Calu3 (cell line): Measurements from ENCODE around the gene TSC22D3. TPM values are rescaled to one million over a fixed set of nuclear protein-coding genes. Genes with fewer than 3 reads are reported as not detected.
A peak's percentile ranks its signal among the peaks of the same experiment; 100 is the strongest.

Experiments used
- BruUV-seq: library from RNA; stranded (reverse); fragments of 400-500 nt; replicated peaks from 2 replicates; lab custom pipeline; 2021; lab: Mats Ljungman, UMichigan
- CTCF ChIA-PET: fragments of 300-600 bp; sonication (Branson Sonifier 250); formaldehyde crosslinking; loops from one replicate; lab custom pipeline; 2022; ENCODE audit warnings: antibody characterized with exemption; lab: Charles Lee
- DNase-seq: peaks from one replicate; pipeline ENCODE4 v3.0.0; 2022
- H3K27ac Mint-ChIP-seq: one replicate; pipeline ENCODE4 v1.8.0; 2022; ENCODE audit warnings: mixed read lengths; ENCODE audit not compliant: unreplicated experiment
- H3K27me3 Mint-ChIP-seq: one replicate; pipeline ENCODE4 v1.8.0; 2022; ENCODE audit warnings: mixed read lengths; ENCODE audit not compliant: unreplicated experiment
- H3K36me3 Mint-ChIP-seq: one replicate; pipeline ENCODE4 v1.8.0; 2022; ENCODE audit warnings: mild to moderate bottlenecking, moderate library complexity, mixed read lengths; ENCODE audit not compliant: insufficient read depth, unreplicated experiment
- H3K4me1 Mint-ChIP-seq: one replicate; pipeline ENCODE4 v1.8.0; 2022; ENCODE audit warnings: mild to moderate bottlenecking, low read depth, mixed read lengths; ENCODE audit not compliant: unreplicated experiment
- H3K4me3 Mint-ChIP-seq: one replicate; pipeline ENCODE4 v1.8.0; 2022; ENCODE audit warnings: mild to moderate bottlenecking, low read depth, moderate library complexity, mixed read lengths; ENCODE audit not compliant: unreplicated experiment
- H3K9me3 Mint-ChIP-seq: one replicate; pipeline ENCODE4 v1.8.0; 2022; ENCODE audit warnings: low read depth, mixed read lengths; ENCODE audit not compliant: unreplicated experiment
- CTCF ChIP-seq: fragments of 200-600 bp; IDR thresholded peaks from one replicate; pipeline ENCODE4 v1.8.0; 2022; ENCODE audit warnings: antibody characterized with exemption; ENCODE audit not compliant: unreplicated experiment
- intact Hi-C: fragments of 100-400 bp; cut with micrococcal nuclease; formaldehyde crosslinking; loops from one replicate; pipeline ENCODE4 v1.10.0; 2022; ENCODE audit not compliant: unreplicated experiment
- total RNA-seq: library from RNA; stranded (reverse); gene quantifications from 2 replicates; pipeline ENCODE4 v1.2.3, GENCODE V29; 2022

Gene TSC22D3
- total RNA-seq, 1 experiment from 2014 or later: 48.3 TPM

GRCh38 chrX:107744868-107745267 is 30.7 kb downstream of the TSC22D3 start:
- H3K4me1 Mint-ChIP-seq: peaks cover 29% of the 10 kb centered on the region
- no peaks in the 10 kb centered on the region for H3K27me3 Mint-ChIP-seq
- intact Hi-C loops: no loop called here
- no peak overlapping the region for H3K4me3 Mint-ChIP-seq
- H3K36me3 Mint-ChIP-seq: peaks cover 9% of the 10 kb centered on the region
- BruUV-seq: no TSS peak
- H3K27ac Mint-ChIP-seq: no peak overlapping the region
- no peaks in the 10 kb centered on the region for H3K9me3 Mint-ChIP-seq
- no peak for DNase-seq
- CTCF ChIA-PET: no interaction called here
- TF ChIP-seq CTCF: no peak

- no peak for DNase-seq
- H3K4me1 Mint-ChIP-seq: peaks cover 29% of the 10 kb centered on the region
- intact Hi-C loops: no loop called here
- H3K36me3 Mint-ChIP-seq: peaks cover 9% of the 10 kb centered on the region
- BruUV-seq: no TSS peak
- no peaks in the 10 kb centered on the region for H3K27me3 Mint-ChIP-seq
- H3K4me3 Mint-ChIP-seq: no peak overlapping the region
- CTCF ChIA-PET: no interaction called here
- no peak overlapping the region for H3K27ac Mint-ChIP-seq
- no peaks in the 10 kb centered on the region for H3K9me3 Mint-ChIP-seq
- TF ChIP-seq CTCF: no peak
These were observed 31.6 kb downstream of the TSC22D3 start for GRCh38 chrX:107743995-107744394.

DNA sequence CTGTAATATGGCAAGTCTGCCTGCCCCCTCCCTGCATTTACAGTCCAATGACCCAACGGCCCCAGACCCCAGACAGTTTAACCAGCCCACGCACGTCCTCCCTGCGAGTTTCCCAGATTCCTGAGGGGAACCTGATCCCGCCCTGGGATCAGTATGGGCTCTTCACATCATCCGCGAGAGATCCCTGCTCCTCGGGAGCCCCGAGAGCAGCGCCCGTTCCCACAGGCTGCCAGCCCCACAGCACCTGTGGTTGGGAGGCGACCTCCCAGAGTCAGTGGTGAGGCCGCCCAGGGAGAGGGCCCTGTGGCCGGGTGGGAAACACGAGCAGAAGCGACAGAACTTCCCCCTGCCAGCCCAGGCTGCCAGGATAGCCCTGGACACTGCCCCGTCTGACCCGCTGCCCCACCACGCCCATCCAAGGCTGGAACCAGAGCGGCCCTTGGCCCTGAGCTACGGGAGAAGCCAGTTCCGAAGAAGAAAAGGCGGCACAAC is 32.8 kb downstream of the TSC22D3 start:
- no peaks in the 10 kb centered on the region for H3K27me3 Mint-ChIP-seq
- CTCF ChIA-PET: interaction anchor here (0.7 kb wide), 1 partner anchor 74 kb away, joined by 3 read pairs; no protein-coding TSS in a partner anchor
- intact Hi-C loops: loop anchor here (1.0 kb wide), 1 partner anchor 10 kb away; no protein-coding TSS in a partner anchor

DNA sequence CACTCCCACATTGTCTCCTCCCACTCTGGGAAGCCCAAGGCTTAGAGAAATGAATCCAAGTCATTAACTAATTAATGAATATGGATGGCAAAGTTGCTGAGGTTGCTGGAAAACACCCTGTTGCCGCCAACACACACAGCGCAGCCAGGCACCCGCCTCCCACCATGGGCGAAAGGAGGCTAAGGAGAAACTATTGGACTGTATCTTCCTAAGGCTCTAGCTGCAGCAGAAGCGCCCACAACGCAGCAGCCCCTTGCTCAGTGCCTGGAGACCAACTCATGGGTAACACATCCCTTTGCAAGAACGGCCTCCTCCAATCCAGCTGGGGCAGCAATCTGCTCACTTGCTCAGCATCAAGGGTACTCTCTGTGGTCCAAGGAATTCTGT is 34.2 kb downstream of the TSC22D3 start:
- no peak for TF ChIP-seq CTCF
- Mint-ChIP-seq H3K4me3 (peak overlapping the region; percentile 49), H3K27me3 (no peaks in the 10 kb centered on the region), H3K36me3 (peaks cover 9% of the 10 kb centered on the region), H3K27ac (peak overlapping the region; percentile 65), H3K9me3 (no peaks in the 10 kb centered on the region), H3K4me1 (peaks cover 18% of the 10 kb centered on the region)
- no peak for DNase-seq
- BruUV-seq: no TSS peak
- intact Hi-C loops: no loop called here
- CTCF ChIA-PET: interaction anchor here (0.7 to 1.7 kb wide), 5 partner anchors 10 to 67 kb away, joined by 3 to 18 read pairs (median 4); no protein-coding TSS in a partner anchor

More for the DNA sequence above, 32.8 kb downstream of the TSC22D3 start:
- no peak for DNase-seq
- H3K9me3 Mint-ChIP-seq: no peaks in the 10 kb centered on the region
- no peak overlapping the region for H3K27ac Mint-ChIP-seq
- BruUV-seq: no TSS peak
- peak overlapping the region; percentile 49 for H3K4me3 Mint-ChIP-seq
- H3K4me1 Mint-ChIP-seq: peaks cover 22% of the 10 kb centered on the region
- no peak for TF ChIP-seq CTCF
- H3K36me3 Mint-ChIP-seq: peaks cover 9% of the 10 kb centered on the region
